Prostate gland (tissue), 2 donors: ENCODE results near the gene PTPN14. TPM values are rescaled to one million over a fixed set of nuclear protein-coding genes. Genes with fewer than 3 reads are reported as not detected.

Experiments used
- DNase-seq: peaks from one replicate; pipeline ENCODE4 v3.0.0-alpha.2; 2019; ENCODE audit warnings: low spot score
- H3K27ac ChIP-seq, 2 donors: fragments of 200-600 bp; sonication (generic); 2 replicates each; pipeline ENCODE4 v1.5.1; 2017 to 2019
- H3K27me3 ChIP-seq: fragments of 200-600 bp; sonication (generic); replicated peaks from 2 replicates; pipeline ENCODE4 v1.5.1; 2019; ENCODE audit not compliant: insufficient read depth
- H3K36me3 ChIP-seq, 2 donors: fragments of 200-600 bp; sonication (generic); 1 replicate in 1 of 2; 2 replicates in 1 of 2; pipeline versions ENCODE4 v1.5.1 to v1.8.1; 2017 to 2019
- H3K4me1 ChIP-seq: fragments of 200-600 bp; sonication (generic); replicated peaks from 2 replicates; pipeline ENCODE4 v1.5.1; 2019
- H3K4me3 ChIP-seq, 2 donors: fragments of 200-600 bp; sonication (generic); 2 replicates each; pipeline ENCODE4 v1.5.1; 2017 to 2019
- H3K9me3 ChIP-seq: fragments of 200-600 bp; sonication (generic); 2 replicates; pipeline ENCODE4 v1.5.1; 2017
- CTCF ChIP-seq, 4 experiments: fragments of 200-600 bp in 2 of 4; fragments of 450-650 bp in 2 of 4; sonication (generic) in 2 of 4; IDR thresholded peaks; 1 replicate in 3 of 4; 2 replicates in 1 of 4; pipeline ENCODE4 v1.5.1; 2016 to 2019; ENCODE audit warnings: antibody characterized with exemption in 4 of 4, mild to moderate bottlenecking in 2 of 4, moderate library complexity in 2 of 4
- POLR2A ChIP-seq: fragments of 450-650 bp; IDR thresholded peaks from one replicate; pipeline ENCODE4 v1.6.1; 2016; ENCODE audit warnings: antibody characterized with exemption, mild to moderate bottlenecking
- POLR2AphosphoS5 ChIP-seq: sonication (generic); formaldehyde crosslinking; IDR thresholded peaks from one replicate; pipeline ENCODE4 v1.6.1; 2017; ENCODE audit warnings: antibody characterized with exemption
- WGBS: methylation state at CpG from one replicate; pipeline ENCODE4 v1.1.5; 2018; 5-methylcytosine and 5-hydroxymethylcytosine counted together
- intact Hi-C: fragments of 100-400 bp; cut with DNase I; formaldehyde crosslinking; loops from one replicate; pipeline ENCODE4 v1.14.2; 2022
- total RNA-seq, 2 donors: library from RNA; depleted of rRNA; stranded (reverse); fragments of >200 nt; gene quantifications; one replicate each; pipeline ENCODE4 v1.1.0, GENCODE V29; 2016

Gene PTPN14
- total RNA-seq, 2 donors from 2014 or later: 36.6 to 54.0 TPM

DNA sequence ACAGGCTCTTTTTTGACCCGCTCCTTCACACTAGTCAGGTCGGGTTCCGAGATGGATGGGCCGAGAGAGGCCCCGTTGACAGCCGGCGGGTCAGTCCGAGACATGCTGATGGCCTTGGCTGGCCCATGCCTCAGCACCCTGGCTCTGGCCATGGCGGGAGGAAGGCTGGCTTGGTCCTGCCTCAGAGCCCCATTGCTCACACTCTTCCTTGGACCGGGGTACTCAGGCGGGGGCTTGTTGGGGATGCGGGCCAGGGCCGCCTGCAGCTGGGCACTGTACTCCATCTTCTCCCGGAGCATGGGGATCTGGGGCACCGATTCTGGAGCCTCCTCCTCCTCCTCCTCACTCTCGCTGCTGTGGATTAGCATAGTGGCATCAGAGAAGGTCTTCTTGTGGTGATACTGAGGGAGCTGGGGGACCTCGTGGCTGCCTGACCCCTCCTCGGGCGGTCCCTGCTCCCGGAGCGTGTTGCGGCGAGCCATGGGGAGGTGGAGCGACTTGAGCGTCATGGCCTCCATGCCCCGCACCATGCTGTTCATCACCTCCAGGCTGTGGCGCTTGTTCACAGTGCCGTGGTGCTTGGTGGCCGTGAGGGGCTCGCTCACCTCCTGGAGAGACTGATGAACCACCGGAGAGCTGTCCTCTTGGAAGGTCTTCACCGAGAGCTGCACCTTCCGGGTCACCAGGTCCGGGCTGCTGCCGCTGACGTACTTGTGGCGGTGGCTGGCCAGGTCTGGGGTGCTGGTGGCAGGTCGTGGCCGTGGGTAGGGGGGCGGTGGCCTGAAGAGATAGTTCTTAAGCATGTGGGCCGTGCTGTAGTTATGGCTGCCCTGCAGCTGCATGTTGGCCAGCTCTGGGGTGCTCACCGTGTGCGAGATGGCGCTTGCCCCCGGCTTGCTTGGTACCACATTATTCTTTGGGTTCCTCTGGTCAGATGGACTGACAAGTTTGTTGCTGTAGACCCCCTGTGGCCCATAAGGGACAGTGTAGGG, 167.7 kb downstream of the PTPN14 start:
- H3K36me3 ChIP-seq: peaks cover 0 to 11% of the 10 kb centered on the region in 2 donors
- no peaks in the 10 kb centered on the region for H3K9me3 ChIP-seq
- H3K4me1 ChIP-seq: no peaks in the 10 kb centered on the region
- TF ChIP-seq CTCF (IDR thresholded peaks at IDR 0.05) (no peak), POLR2AphosphoS5 (no peak), POLR2A (no peak)
- H3K4me3 ChIP-seq: no peak overlapping the region
- DNase-seq: no peak
- 96% methylated on average over 36 of the region's 45 CpGs for WGBS
- H3K27me3 ChIP-seq: no peaks in the 10 kb centered on the region
- intact Hi-C loops: no loop called here
- no peak overlapping the region for H3K27ac ChIP-seq

GRCh38 chr1:214380986-214381695, 170.3 kb downstream of the PTPN14 start:
- H3K27me3 ChIP-seq: no peaks in the 10 kb centered on the region
- TF ChIP-seq CTCF (IDR thresholded peaks at IDR 0.05) (no peak), POLR2A (no peak), POLR2AphosphoS5 (no peak)
- WGBS: 34% methylated on average over 1 of the region's 1 CpG
- no peaks in the 10 kb centered on the region for H3K9me3 ChIP-seq
- peaks cover 0 to 11% of the 10 kb centered on the region in 2 donors for H3K36me3 ChIP-seq
- no peak for DNase-seq
- no peaks in the 10 kb centered on the region for H3K4me1 ChIP-seq
- peak overlapping the region in 1 of 2 donors; percentile 10 for H3K27ac ChIP-seq
- intact Hi-C loops: no loop called here
- H3K4me3 ChIP-seq: no peak overlapping the region

DNA sequence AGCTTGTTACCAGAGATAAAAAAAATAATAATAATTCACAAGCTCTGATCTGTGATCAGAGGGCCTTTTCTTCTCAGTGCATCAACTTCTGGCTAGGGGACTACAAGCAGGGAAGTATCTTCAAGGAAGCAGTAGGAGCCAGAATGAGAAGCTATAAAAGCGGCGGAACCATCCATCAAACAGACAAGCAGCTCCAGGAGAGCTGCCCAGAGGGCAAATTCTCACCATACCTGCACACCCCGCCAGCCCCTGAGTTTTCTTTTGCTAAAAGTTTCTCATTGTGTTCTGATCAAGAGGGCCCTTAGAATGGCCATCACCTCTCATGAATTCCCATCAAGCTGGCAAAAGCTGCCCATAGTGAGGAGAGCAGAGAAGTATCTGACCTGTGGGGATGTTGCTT, 171.0 kb downstream of the PTPN14 start:
- WGBS: 46% methylated on average over 3 of the region's 3 CpGs
- H3K4me3 ChIP-seq: no peak overlapping the region

GRCh38 chr1:214379236-214379970, 172.0 kb downstream of the PTPN14 start:
- no peaks in the 10 kb centered on the region for H3K9me3 ChIP-seq
- no peak overlapping the region for H3K27ac ChIP-seq
- intact Hi-C loops: loop anchor here (5.0 kb wide), 1 partner anchor 42 kb away; no protein-coding TSS in a partner anchor
- 88% methylated on average over 6 of the region's 6 CpGs for WGBS
- no peak overlapping the region for H3K4me3 ChIP-seq
- no peak for DNase-seq
- no peaks in the 10 kb centered on the region for H3K4me1 ChIP-seq
- no peaks in the 10 kb centered on the region for H3K27me3 ChIP-seq
- TF ChIP-seq POLR2A: no peak
- TF ChIP-seq POLR2AphosphoS5: no peak
- TF ChIP-seq CTCF (IDR thresholded peaks at IDR 0.05): no peak
- H3K36me3 ChIP-seq: peaks cover 0 to 11% of the 10 kb centered on the region in 2 donors

More for the DNA sequence above, 171.0 kb downstream of the PTPN14 start:
- no peak for TF ChIP-seq POLR2A
- no peak for TF ChIP-seq CTCF (IDR thresholded peaks at IDR 0.05)
- TF ChIP-seq POLR2AphosphoS5: peak; percentile 42
- H3K36me3 ChIP-seq: peaks cover 0 to 11% of the 10 kb centered on the region in 2 donors
- H3K27me3 ChIP-seq: no peaks in the 10 kb centered on the region
- H3K4me1 ChIP-seq: no peaks in the 10 kb centered on the region
- DNase-seq: peak; percentile 74
- no peaks in the 10 kb centered on the region for H3K9me3 ChIP-seq
- intact Hi-C loops: no loop called here
- H3K27ac ChIP-seq: peak overlapping the region in 1 of 2 donors; percentile 10
